ENCODE data around the gene SMC1B.
"Not testable (repeated sequence)": the region's sequence is repeated elsewhere in the genome, so short reads cannot be mapped to it uniquely, and the experiment has no call there.

Gene SMC1B

GRCh38 chr22:45413368-45414211 lies at the start of gene SMC1B, which contains the start of gene RIBC2:
SMC1B (minus strand) TSS chr22:45413599; CDS start chr22:45413567, 32 bp downstream.
RIBC2 (plus strand) TSS chr22:45413693; CDS start chr22:45413887, 194 bp downstream.
- DNase-seq (ENCODE audit: low spot score): peak; percentile 84

- DNase-seq (ENCODE audit: low spot score): no peak
Measured at GRCh38 chr22:45462034-45462655, 48.7 kb upstream of the SMC1B start.

- DNase-seq (ENCODE audit: low spot score): no peak
Measured at GRCh38 chr22:45460288-45461109, 47.1 kb upstream of the SMC1B start.

GRCh38 chr22:45459235-45459634 lies 45.8 kb upstream of the SMC1B start:
- no peak for DNase-seq (ENCODE audit: low spot score)

GRCh38 chr22:45458532-45458931 lies 45.1 kb upstream of the SMC1B start:
- no peak for DNase-seq (ENCODE audit: low spot score)

GRCh38 chr22:45456811-45457210 lies 43.4 kb upstream of the SMC1B start:
- no peak for DNase-seq (ENCODE audit: low spot score)

- no peak for DNase-seq (ENCODE audit: low spot score)
Measured at GRCh38 chr22:45455621-45456020, 42.2 kb upstream of the SMC1B start.

- no peak for DNase-seq (ENCODE audit: low spot score)
Measured at GRCh38 chr22:45455212-45455611, 41.8 kb upstream of the SMC1B start.

GRCh38 chr22:45454275-45454674 lies 40.9 kb upstream of the SMC1B start:
- no peak for DNase-seq (ENCODE audit: low spot score)

GRCh38 chr22:45453764-45454163 lies 40.4 kb upstream of the SMC1B start:
- DNase-seq (ENCODE audit: low spot score): no peak

GRCh38 chr22:45452565-45453379 lies 39.4 kb upstream of the SMC1B start:
- no peak for DNase-seq (ENCODE audit: low spot score)

GRCh38 chr22:45451972-45452371 lies 38.6 kb upstream of the SMC1B start:
- DNase-seq (ENCODE audit: low spot score): no peak

- no peak for DNase-seq (ENCODE audit: low spot score)
Measured at GRCh38 chr22:45450921-45451651, 37.7 kb upstream of the SMC1B start.

GRCh38 chr22:45450101-45450785 lies 36.8 kb upstream of the SMC1B start:
- DNase-seq (ENCODE audit: low spot score): no peak

- DNase-seq (ENCODE audit: low spot score): not testable (repeated sequence)
Measured at GRCh38 chr22:45449442-45449841, 36.0 kb upstream of the SMC1B start.

- DNase-seq (ENCODE audit: low spot score): no peak
Measured at GRCh38 chr22:45448431-45448830, 35.0 kb upstream of the SMC1B start.

- DNase-seq (ENCODE audit: low spot score): not testable (repeated sequence)
Measured at GRCh38 chr22:45447596-45447995, 34.2 kb upstream of the SMC1B start.

- no peak for DNase-seq (ENCODE audit: low spot score)
Measured at GRCh38 chr22:45446216-45446615, 32.8 kb upstream of the SMC1B start.

- DNase-seq (ENCODE audit: low spot score): no peak
Measured at GRCh38 chr22:45445031-45445710, 31.8 kb upstream of the SMC1B start.

GRCh38 chr22:45444168-45444567 lies 30.8 kb upstream of the SMC1B start:
- DNase-seq (ENCODE audit: low spot score): no peak
